GM12875 (cell line): ENCODE data around the gene BCAP31.
"Not testable (repeated sequence)": the region's sequence is repeated elsewhere in the genome, so short reads cannot be mapped to it uniquely, and the experiment has no call there.

Experiments
- H3K4me3 ChIP-seq: one replicate; pipeline ENCODE4 v1.5.1; 2011; ENCODE audit warnings: low read depth, low read length, control low read depth
- CTCF ChIP-seq: IDR thresholded peaks from 2 replicates; pipeline ENCODE4 v1.5.1; 2011; ENCODE audit warnings: low read depth, mild to moderate bottlenecking, control low read depth, inconsistent platforms, low read length, moderate library complexity, borderline replicate concordance; ENCODE audit not compliant: insufficient read depth

BCAP31 gene

GRCh38 chrX:153697924-153698865 lies 26.0 kb downstream of the BCAP31 start:
- TF ChIP-seq CTCF = no peak
- H3K4me3 ChIP-seq = no peak overlapping the region

DNA sequence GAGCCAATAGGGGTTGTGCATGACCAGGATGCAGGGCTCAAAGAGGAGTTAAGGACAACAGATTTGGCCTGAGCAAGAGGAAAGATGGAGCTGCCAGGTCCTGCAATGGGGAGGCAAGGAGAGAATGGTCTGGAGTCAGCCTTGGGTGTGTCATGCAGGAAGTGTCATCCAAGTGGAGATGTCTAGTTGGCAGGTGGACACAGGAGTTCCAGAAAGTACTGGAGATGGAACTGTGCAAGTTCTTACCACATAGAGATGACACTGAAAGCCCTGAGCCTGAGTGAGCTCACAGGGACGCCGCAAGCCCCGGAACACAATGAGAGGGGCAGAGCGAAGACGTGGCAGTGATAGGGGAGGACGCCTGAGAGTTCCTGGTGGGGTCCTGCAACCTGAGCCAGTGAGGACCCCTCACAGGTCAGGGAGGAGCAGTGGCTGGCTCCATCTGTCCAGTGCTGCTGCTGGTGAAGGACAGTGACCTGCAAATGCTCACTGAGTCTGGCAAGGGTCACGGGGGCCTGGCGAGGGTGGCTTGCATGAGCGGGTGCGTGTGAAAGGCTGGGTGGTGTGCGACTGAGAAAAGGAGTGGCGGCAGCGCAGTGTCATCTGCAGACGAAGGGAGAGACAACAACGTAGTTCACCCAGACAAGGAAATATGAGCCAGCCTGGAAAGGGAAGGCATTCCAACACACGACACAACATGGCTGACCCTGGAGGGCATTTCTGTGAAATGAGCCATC lies 27.0 kb downstream of the BCAP31 start:
- H3K4me3 ChIP-seq = not testable (repeated sequence)

GRCh38 chrX:153696538-153696937 lies 27.6 kb downstream of the BCAP31 start:
- not testable (repeated sequence) for H3K4me3 ChIP-seq

GRCh38 chrX:153696100-153696499 lies 28.1 kb downstream of the BCAP31 start:
- no peak for TF ChIP-seq CTCF
- no peak overlapping the region for H3K4me3 ChIP-seq

DNA sequence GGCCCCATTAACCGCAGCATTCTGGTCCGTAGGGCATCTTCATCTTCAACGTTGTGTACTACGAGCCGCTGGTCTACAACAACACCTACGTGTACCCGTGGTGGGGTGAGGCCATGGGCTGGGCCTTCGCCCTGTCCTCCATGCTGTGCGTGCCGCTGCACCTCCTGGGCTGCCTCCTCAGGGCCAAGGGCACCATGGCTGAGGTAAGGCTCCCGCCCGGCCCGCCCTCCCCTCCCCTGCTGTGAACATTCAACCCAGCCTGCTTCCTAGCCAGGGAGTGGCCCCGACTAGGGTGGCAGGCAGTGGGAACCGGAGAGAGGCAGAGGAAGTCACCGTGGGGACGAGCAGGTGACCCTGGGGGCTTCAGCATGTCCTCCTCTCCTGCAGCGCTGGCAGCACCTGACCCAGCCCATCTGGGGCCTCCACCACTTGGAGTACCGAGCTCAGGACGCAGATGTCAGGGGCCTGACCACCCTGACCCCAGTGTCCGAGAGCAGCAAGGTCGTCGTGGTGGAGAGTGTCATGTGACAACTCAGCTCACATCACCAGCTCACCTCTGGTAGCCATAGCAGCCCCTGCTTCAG lies 29.4 kb downstream of the BCAP31 start:
- no peak for TF ChIP-seq CTCF
- H3K4me3 ChIP-seq = no peak overlapping the region

- not testable (repeated sequence) for H3K4me3 ChIP-seq
Measured at GRCh38 chrX:153694256-153694655, 29.9 kb downstream of the BCAP31 start.

DNA sequence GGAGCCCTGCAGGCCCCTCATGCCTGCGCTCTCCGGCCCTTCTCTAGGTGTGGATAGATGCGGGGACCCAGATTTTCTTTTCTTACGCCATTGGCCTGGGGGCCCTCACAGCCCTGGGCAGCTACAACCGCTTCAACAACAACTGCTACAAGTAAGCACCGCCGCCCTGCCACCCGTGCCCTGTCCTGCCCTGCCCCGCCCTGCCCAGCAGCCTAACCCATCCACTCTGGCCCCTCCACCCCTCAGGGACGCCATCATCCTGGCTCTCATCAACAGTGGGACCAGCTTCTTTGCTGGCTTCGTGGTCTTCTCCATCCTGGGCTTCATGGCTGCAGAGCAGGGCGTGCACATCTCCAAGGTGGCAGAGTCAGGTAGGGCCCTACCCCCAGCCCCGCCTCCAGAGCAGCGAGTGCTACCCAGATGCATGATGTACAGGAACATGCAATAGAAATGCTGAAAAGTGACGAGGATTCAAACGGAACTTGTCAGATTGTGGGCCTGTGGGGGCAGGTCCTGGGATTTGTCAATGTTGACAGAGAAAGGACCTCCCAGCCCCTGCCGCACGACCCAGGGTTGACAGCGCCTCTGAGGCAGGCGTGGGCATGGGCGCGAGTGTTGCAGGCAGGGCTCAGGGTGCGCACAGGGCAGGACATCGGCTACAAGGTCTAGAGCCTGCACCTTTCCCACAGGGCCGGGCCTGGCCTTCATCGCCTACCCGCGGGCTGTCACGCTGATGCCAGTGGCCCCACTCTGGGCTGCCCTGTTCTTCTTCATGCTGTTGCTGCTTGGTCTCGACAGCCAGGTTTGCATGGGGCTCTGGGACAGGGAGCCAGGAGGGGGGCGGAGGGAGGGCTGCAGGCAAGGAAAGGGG lies 30.7 kb downstream of the BCAP31 start:
- TF ChIP-seq CTCF = no peak
- no peak overlapping the region for H3K4me3 ChIP-seq

DNA sequence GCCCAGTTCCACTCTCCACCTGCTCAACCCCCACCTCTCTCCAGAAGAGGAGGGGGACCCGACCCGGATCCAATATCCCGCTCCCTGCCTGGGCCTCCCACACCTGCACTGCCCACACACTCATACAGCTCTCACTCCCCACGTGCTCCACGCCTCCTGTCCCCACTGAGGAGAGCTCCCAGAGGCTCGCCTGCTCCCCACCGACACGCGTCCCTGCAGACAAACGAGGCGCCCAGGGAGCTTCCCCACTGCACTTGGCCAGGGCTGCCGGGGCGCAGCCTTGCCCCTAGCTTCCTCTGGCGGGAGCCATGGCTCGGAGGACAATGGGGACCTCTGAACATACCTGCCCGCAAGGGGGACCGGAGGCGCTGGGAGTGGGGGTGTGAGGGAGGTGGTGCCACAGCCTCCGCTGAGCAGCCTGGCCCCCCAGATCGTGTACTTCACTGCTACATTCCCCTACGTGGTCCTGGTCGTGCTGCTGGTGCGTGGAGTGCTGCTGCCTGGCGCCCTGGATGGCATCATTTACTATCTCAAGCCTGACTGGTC lies 31.5 kb downstream of the BCAP31 start:
- no peak overlapping the region for H3K4me3 ChIP-seq
- no peak for TF ChIP-seq CTCF
